ENCODE data around the gene RPL7A.

- TF ChIP-seq CTCF (IDR thresholded peaks at IDR 0.05), result no peak
- TF ChIP-seq POLR2A (IDR thresholded peaks at IDR 0.05), result no peak
These were observed 36.8 kb downstream of the RPL7A start for GRCh38 chr9:133384736-133385321.

All from uterus (tissue), 2 donors.